Measurements from ENCODE around the gene RBM6.

DNA sequence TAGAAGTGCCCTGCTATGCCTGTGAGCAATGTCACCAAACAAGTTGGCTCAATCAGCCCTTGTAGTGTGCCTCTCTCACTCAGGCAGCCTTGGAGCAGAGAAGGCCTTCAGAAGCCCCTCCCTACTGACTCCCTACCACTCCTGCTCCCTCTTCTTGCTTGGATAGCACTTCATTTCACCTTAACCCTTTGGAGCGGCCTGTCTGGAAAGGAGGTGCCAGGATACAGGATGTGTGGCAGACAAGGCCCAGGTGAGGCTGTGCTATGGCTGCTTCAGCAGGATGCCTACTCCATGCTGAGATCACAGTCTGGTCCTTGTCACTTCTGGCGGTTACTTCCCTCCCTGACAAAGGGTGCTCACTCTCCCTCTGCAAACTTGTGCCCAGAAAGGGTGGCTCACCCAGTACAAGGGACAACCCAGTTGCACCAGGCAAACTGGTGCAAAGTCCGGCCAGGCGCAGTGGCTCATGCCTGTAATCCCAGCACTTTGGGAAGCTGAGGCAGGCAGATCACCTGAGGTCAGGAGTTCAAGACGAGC is 11.4 kb upstream of the RBM6 start:
- TF ChIP-seq, protein P1, sequence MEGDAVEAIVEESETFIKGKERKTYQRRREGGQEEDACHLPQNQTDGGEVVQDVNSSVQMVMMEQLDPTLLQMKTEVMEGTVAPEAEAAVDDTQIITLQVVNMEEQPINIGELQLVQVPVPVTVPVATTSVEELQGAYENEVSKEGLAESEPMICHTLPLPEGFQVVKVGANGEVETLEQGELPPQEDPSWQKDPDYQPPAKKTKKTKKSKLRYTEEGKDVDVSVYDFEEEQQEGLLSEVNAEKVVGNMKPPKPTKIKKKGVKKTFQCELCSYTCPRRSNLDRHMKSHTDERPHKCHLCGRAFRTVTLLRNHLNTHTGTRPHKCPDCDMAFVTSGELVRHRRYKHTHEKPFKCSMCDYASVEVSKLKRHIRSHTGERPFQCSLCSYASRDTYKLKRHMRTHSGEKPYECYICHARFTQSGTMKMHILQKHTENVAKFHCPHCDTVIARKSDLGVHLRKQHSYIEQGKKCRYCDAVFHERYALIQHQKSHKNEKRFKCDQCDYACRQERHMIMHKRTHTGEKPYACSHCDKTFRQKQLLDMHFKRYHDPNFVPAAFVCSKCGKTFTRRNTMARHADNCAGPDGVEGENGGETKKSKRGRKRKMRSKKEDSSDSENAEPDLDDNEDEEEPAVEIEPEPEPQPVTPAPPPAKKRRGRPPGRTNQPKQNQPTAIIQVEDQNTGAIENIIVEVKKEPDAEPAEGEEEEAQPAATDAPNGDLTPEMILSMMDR (conservative IDR thresholded peaks at IDR 0.05 in 1 of 2, IDR thresholded peaks at IDR 0.05 in 1 of 2; ENCODE audit: low read depth in 1 of 2, low read length in 2 of 2): no peak
- TF ChIP-seq EZH2 (IDR thresholded peaks at IDR 0.05; ENCODE audit: low read length, missing control alignments): no peak

Measured in fibroblast of lung (primary cell).